GM23248 (cell line): Measurements from ENCODE around the gene SALL3. TPM values are rescaled to one million over a fixed set of nuclear protein-coding genes. Genes with fewer than 3 reads are reported as not detected.

Experiments
- DNase-seq: peaks from one replicate; pipeline ENCODE4 v3.0.0-alpha.2; 2015
- H2AFZ ChIP-seq: fragments of 200-600 bp; sonication (generic); 2 replicates; pipeline ENCODE4 v1.6.1; 2016; ENCODE audit warnings: antibody characterized with exemption
- H3F3A ChIP-seq: fragments of 200-600 bp; sonication (generic); 2 replicates; pipeline ENCODE4 v1.6.1; 2016; ENCODE audit warnings: mild to moderate bottlenecking, antibody characterized with exemption, mixed run types; ENCODE audit not compliant: insufficient read depth
- H3K27ac ChIP-seq: fragments of 200-600 bp; sonication (generic); 2 replicates; pipeline ENCODE4 v1.5.1; 2016; ENCODE audit warnings: mild to moderate bottlenecking
- H3K27me3 ChIP-seq: fragments of 200-600 bp; sonication (generic); replicated peaks from 2 replicates; pipeline ENCODE4 v1.6.1; 2016; ENCODE audit warnings: mild to moderate bottlenecking; ENCODE audit not compliant: insufficient read depth
- H3K36me3 ChIP-seq: fragments of 200-600 bp; sonication (generic); 2 replicates; pipeline ENCODE4 v1.6.1; 2016; ENCODE audit warnings: low read depth, mild to moderate bottlenecking
- H3K4me1 ChIP-seq: fragments of 200-600 bp; sonication (generic); 2 replicates; pipeline ENCODE4 v1.6.1; 2016; ENCODE audit warnings: mild to moderate bottlenecking; ENCODE audit not compliant: insufficient read depth
- H3K4me2 ChIP-seq: fragments of 200-600 bp; sonication (generic); one replicate; pipeline ENCODE4 v1.6.1; 2016; ENCODE audit warnings: mild to moderate bottlenecking; ENCODE audit not compliant: unreplicated experiment
- H3K4me3 ChIP-seq: fragments of 200-600 bp; sonication (generic); 2 replicates; pipeline ENCODE4 v1.5.1; 2016; ENCODE audit warnings: mild to moderate bottlenecking
- H3K79me2 ChIP-seq: fragments of 200-600 bp; sonication (generic); 2 replicates; pipeline ENCODE4 v1.6.1; 2016; ENCODE audit warnings: mild to moderate bottlenecking; ENCODE audit not compliant: insufficient read depth
- H3K9ac ChIP-seq: fragments of 200-600 bp; sonication (generic); 2 replicates; pipeline ENCODE4 v1.6.1; 2016; ENCODE audit warnings: mild to moderate bottlenecking
- H3K9me2 ChIP-seq: fragments of 200-600 bp; sonication (generic); 2 replicates; pipeline ENCODE4 v1.6.1; 2016; ENCODE audit warnings: mixed run types, mild to moderate bottlenecking, moderate library complexity; ENCODE audit not compliant: insufficient read depth
- H3K9me3 ChIP-seq: fragments of 200-600 bp; sonication (generic); one replicate; pipeline ENCODE4 v1.6.1; 2017; ENCODE audit warnings: low read depth
- H4K20me1 ChIP-seq: fragments of 200-600 bp; sonication (generic); 2 replicates; pipeline ENCODE4 v1.6.0; 2016; ENCODE audit not compliant: insufficient read depth
- EZH2 ChIP-seq: fragments of 200-600 bp; sonication (generic); IDR thresholded peaks from 2 replicates; pipeline ENCODE4 v1.6.1; 2018; ENCODE audit warnings: antibody characterized with exemption, mild to moderate bottlenecking; ENCODE audit not compliant: insufficient read depth, poor library complexity, severe bottlenecking
- EZH2phosphoT487 ChIP-seq: fragments of 200-600 bp; sonication (generic); IDR thresholded peaks from 2 replicates; pipeline ENCODE4 v1.6.1; 2018; ENCODE audit warnings: antibody characterized with exemption, moderate library complexity, mild to moderate bottlenecking, low read depth; ENCODE audit not compliant: insufficient read depth
- WGBS, 2 experiments: methylation state at CpG; one replicate each; pipeline ENCODE4 v1.1.6; 2015 to 2017; ENCODE audit warnings: low lambda C conversion rate in 2 of 2, low coverage in 1 of 2; ENCODE audit errors: missing lambda C conversion rate in 2 of 2; 5-methylcytosine and 5-hydroxymethylcytosine counted together
- in situ Hi-C: fragments of 300-500 bp; cut with MboI; formaldehyde crosslinking; loops from 2 replicates; pipeline ENCODE4 v1.15.0; 2020
- polyA plus RNA-seq: library from polyadenylated mRNA; unstranded; fragments of >200 nt; fragmentation: Nextera tagmentation; extraction: Ambion mirVana; gene quantifications from 2 replicates; pipeline ENCODE4 v1.2.1, GENCODE V29; 2016
- total RNA-seq: library from RNA; depleted of rRNA; stranded (reverse); fragments of >200 nt; shearing (Covaris generic); gene quantifications from 2 replicates; pipeline ENCODE4 v1.2.3, GENCODE V29; 2014

Gene SALL3
- total and polyA plus RNA-seq, 2 experiments from 2014 or later: not detected

GRCh38 chr18:78972930-78973331, 6.7 kb upstream of the SALL3 start:
- H2AFZ ChIP-seq: no peak overlapping the region

GRCh38 chr18:78973357-78974083, 6.1 kb upstream of the SALL3 start:
- H3F3A ChIP-seq: no peaks in the 10 kb centered on the region
- no peaks in the 10 kb centered on the region for H3K9me3 ChIP-seq
- no peak for TF ChIP-seq EZH2phosphoT487
- no peak for TF ChIP-seq EZH2
- no peak overlapping the region for H3K27ac ChIP-seq
- H4K20me1 ChIP-seq: no peaks in the 10 kb centered on the region
- H3K9me2 ChIP-seq: no peaks in the 10 kb centered on the region
- no peak overlapping the region for H3K4me3 ChIP-seq
- WGBS, 2 experiments: 5 to 7% methylated on average over 35 to 61 of the region's 82 CpGs
- no peak for DNase-seq
- no peak overlapping the region for H3K9ac ChIP-seq
- no peaks in the 10 kb centered on the region for H3K36me3 ChIP-seq
- H3K27me3 ChIP-seq: peaks cover 66% of the 10 kb centered on the region
- no peak overlapping the region for H2AFZ ChIP-seq
- H3K4me2 ChIP-seq: no peak overlapping the region
- no peaks in the 10 kb centered on the region for H3K4me1 ChIP-seq
- H3K79me2 ChIP-seq: no peaks in the 10 kb centered on the region
- in situ Hi-C loops: no loop called here

More at GRCh38 chr18:78972930-78973331, 6.7 kb upstream of the SALL3 start:
- no peak overlapping the region for H3K4me3 ChIP-seq
- H3K4me1 ChIP-seq: no peaks in the 10 kb centered on the region
- TF ChIP-seq EZH2phosphoT487 (no peak), EZH2 (peak; percentile 32)
- H4K20me1 ChIP-seq: no peaks in the 10 kb centered on the region
- H3K27ac ChIP-seq: no peak overlapping the region
- no peaks in the 10 kb centered on the region for H3F3A ChIP-seq
- no peaks in the 10 kb centered on the region for H3K36me3 ChIP-seq
- no peaks in the 10 kb centered on the region for H3K9me2 ChIP-seq
- H3K4me2 ChIP-seq: no peak overlapping the region
- no peak for DNase-seq
- no peaks in the 10 kb centered on the region for H3K79me2 ChIP-seq
- no peaks in the 10 kb centered on the region for H3K9me3 ChIP-seq
- peaks cover 60% of the 10 kb centered on the region for H3K27me3 ChIP-seq
- no peak overlapping the region for H3K9ac ChIP-seq
- WGBS, 2 experiments: 5 to 10% methylated on average over 18 to 31 of the region's 31 CpGs
- in situ Hi-C loops: no loop called here

GRCh38 chr18:78974115-78974761, 5.4 kb upstream of the SALL3 start:
- Histone ChIP-seq H3K4me1 (no peaks in the 10 kb centered on the region), H3K9me3 (no peaks in the 10 kb centered on the region), H3K4me2 (no peak overlapping the region), H3K36me3 (no peaks in the 10 kb centered on the region), H3K4me3 (no peak overlapping the region), H3F3A (no peaks in the 10 kb centered on the region), H3K79me2 (no peaks in the 10 kb centered on the region), H3K27me3 (peaks cover 68% of the 10 kb centered on the region), H3K27ac (no peak overlapping the region), H4K20me1 (no peaks in the 10 kb centered on the region), H2AFZ (no peak overlapping the region), H3K9me2 (no peaks in the 10 kb centered on the region), H3K9ac (no peak overlapping the region)
- TF ChIP-seq EZH2phosphoT487 (no peak), EZH2 (no peak)
- in situ Hi-C loops: no loop called here
- DNase-seq: no peak
- 5% methylated on average over 62 to 74 of the region's 77 CpGs for WGBS, 2 experiments

GRCh38 chr18:78975292-78975691, 4.3 kb upstream of the SALL3 start:
- DNase-seq: no peak
- Histone ChIP-seq H3K27me3 (peaks cover 68% of the 10 kb centered on the region), H3K36me3 (no peaks in the 10 kb centered on the region), H3F3A (no peaks in the 10 kb centered on the region), H3K9me2 (no peaks in the 10 kb centered on the region), H4K20me1 (no peaks in the 10 kb centered on the region), H3K4me2 (no peak overlapping the region), H2AFZ (no peak overlapping the region), H3K9me3 (no peaks in the 10 kb centered on the region), H3K4me3 (no peak overlapping the region), H3K9ac (no peak overlapping the region), H3K27ac (no peak overlapping the region), H3K4me1 (no peaks in the 10 kb centered on the region), H3K79me2 (no peaks in the 10 kb centered on the region)
- in situ Hi-C loops: no loop called here
- no peak for TF ChIP-seq EZH2phosphoT487
- peak; percentile 13 for TF ChIP-seq EZH2
- 8 to 10% methylated on average over 10 of the region's 10 CpGs for whole genome bisulfite sequencing, 2 experiments
